Adipocyte (in vitro differentiated cells): ENCODE data around the gene BMP10.

Source experiments
- DNase-seq: peaks from one replicate; pipeline ENCODE4 v3.0.0-alpha.2; 2015; ENCODE audit warnings: low read depth
- H3K27me3 ChIP-seq: replicated peaks from 2 replicates; pipeline ENCODE4 v1.7.0; 2013; ENCODE audit warnings: mild to moderate bottlenecking, low read length, moderate library complexity; ENCODE audit not compliant: control insufficient read depth, insufficient read depth
- H3K36me3 ChIP-seq: 2 replicates; pipeline ENCODE4 v1.7.0; 2013; ENCODE audit warnings: low read length, mild to moderate bottlenecking, moderate library complexity; ENCODE audit not compliant: control insufficient read depth, insufficient read depth, severe bottlenecking
- H3K4me1 ChIP-seq: 2 replicates; pipeline ENCODE4 v1.7.0; 2013; ENCODE audit warnings: mild to moderate bottlenecking, low read length, moderate library complexity; ENCODE audit not compliant: control insufficient read depth, insufficient read depth
- H3K4me3 ChIP-seq: 2 replicates; pipeline ENCODE4 v1.7.0; 2013; ENCODE audit warnings: mild to moderate bottlenecking, low read length, moderate library complexity
- H3K9ac ChIP-seq: 2 replicates; pipeline ENCODE4 v1.7.0; 2013; ENCODE audit warnings: mild to moderate bottlenecking, low read length, moderate library complexity
- H3K9me3 ChIP-seq: 2 replicates; pipeline ENCODE4 v1.7.0; 2013; ENCODE audit warnings: mild to moderate bottlenecking, low read length, moderate library complexity; ENCODE audit not compliant: control insufficient read depth

Gene BMP10

GRCh38 chr2:68831686-68832232, 39.4 kb downstream of the BMP10 start:
- H3K9me3 ChIP-seq, result no peaks in the 10 kb centered on the region
- peak; percentile 32 for DNase-seq

DNA sequence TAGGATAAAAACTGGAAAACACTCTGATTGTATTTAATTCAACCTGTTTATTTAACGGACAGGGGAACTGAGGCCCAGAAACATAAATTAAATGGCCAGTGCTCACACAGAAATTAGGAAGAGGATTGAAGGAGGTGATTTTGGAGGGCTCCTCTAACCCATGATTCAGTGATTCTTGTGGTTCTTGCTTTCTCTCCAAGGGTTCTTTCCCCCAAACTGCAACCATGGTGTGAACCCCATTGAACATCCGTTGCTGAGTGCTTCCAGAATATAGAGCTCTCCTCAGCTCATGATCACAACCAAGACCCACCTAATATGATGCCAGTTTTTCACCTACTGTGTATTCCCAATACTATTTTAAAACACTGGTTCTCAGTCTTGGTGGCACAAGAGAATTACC, 41.4 kb downstream of the BMP10 start:
- DNase-seq, result no peak
- Histone ChIP-seq H3K9me3 (no peaks in the 10 kb centered on the region), H3K4me1 (peaks cover 41% of the 10 kb centered on the region), H3K4me3 (peak overlapping the region; percentile 33), H3K27me3 (no peaks in the 10 kb centered on the region), H3K9ac (no peak overlapping the region), H3K36me3 (no peaks in the 10 kb centered on the region)

More at GRCh38 chr2:68831686-68832232, 39.4 kb downstream of the BMP10 start:
- Histone ChIP-seq H3K9ac (no peak overlapping the region), H3K4me3 (no peak overlapping the region), H3K36me3 (no peaks in the 10 kb centered on the region), H3K27me3 (no peaks in the 10 kb centered on the region), H3K4me1 (peaks cover 41% of the 10 kb centered on the region)

DNA sequence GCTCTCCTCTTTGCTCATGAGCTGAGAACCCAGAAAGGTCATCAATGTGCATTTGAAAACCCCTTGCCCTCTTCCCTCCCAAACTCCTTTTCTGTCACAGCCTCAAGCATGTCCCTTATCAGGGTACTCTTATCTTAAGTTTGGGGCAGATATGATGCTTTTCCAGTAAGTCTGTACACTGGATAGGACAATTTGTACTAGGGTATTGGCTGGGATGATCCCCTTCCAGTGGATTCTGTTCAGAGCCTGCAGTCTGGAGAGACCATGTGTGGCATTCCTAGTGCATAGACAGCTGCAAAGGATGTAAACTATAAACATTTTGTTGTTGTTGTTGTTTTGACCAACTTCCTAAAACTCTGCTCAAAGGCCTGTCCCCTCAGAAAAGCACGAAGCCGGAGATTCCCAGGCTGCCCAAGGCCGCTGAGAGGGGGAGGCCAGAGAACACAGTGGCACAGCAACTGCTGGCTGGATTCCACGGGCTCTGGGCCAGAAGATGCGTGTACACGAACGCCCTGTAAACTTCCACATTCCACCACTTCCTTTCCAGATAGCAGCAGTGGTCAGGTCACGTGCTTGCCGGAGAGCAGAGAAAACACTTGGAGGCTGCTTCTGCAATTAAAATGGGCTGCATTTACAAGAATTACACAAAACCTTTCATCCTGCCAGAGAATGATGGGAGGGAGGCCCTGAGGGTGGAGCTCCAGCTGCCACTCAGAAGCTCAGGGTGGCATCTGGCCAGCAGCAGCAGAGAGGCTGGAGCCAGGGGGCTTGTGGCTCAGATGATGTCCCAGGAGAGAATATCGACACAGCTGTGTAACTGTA, 42.1 kb downstream of the BMP10 start:
- H3K4me1 ChIP-seq, result peaks cover 41% of the 10 kb centered on the region
- DNase-seq, result peak; percentile 93

GRCh38 chr2:68827666-68828065, 43.5 kb downstream of the BMP10 start:
- H3K9me3 ChIP-seq, result no peaks in the 10 kb centered on the region
- no peak overlapping the region for H3K4me3 ChIP-seq
- DNase-seq, result no peak
- H3K27me3 ChIP-seq, result no peaks in the 10 kb centered on the region
- H3K4me1 ChIP-seq, result peaks cover 39% of the 10 kb centered on the region
- H3K9ac ChIP-seq, result no peak overlapping the region
- no peaks in the 10 kb centered on the region for H3K36me3 ChIP-seq

More for the DNA sequence above, 42.1 kb downstream of the BMP10 start:
- H3K4me3 ChIP-seq, result peak overlapping the region; percentile 33
- H3K36me3 ChIP-seq, result no peaks in the 10 kb centered on the region
- H3K9me3 ChIP-seq, result no peaks in the 10 kb centered on the region
- H3K27me3 ChIP-seq, result no peaks in the 10 kb centered on the region
- peak overlapping the region; percentile 44 for H3K9ac ChIP-seq

DNA sequence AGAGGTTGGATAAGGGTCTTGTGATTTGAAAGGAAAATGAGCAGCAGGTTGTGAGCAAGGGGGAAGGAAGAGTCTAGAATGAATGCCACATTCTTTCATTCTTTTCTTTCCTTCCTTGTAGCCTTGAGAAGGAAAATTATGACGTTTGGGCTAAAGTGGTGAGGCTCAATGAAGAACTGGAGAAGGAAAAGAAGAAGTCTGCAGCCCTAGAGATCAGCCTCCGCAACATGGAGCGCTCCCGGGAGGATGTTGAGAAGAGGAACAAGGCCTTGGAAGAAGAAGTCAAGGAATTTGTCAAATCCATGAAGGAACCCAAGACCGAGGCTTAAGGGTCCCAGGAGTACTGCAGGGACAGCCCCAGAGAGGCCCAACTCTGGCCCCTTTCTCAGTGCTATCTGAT, 45.3 kb downstream of the BMP10 start:
- DNase-seq, result no peak
- H3K9me3 ChIP-seq, result no peaks in the 10 kb centered on the region
- no peak overlapping the region for H3K4me3 ChIP-seq
- H3K27me3 ChIP-seq, result no peaks in the 10 kb centered on the region
- H3K9ac ChIP-seq, result no peak overlapping the region
- peaks cover 22% of the 10 kb centered on the region for H3K4me1 ChIP-seq
- no peaks in the 10 kb centered on the region for H3K36me3 ChIP-seq

- no peak overlapping the region for H3K9ac ChIP-seq
- no peak for DNase-seq
- no peaks in the 10 kb centered on the region for H3K27me3 ChIP-seq
- peaks cover 13% of the 10 kb centered on the region for H3K4me1 ChIP-seq
- H3K9me3 ChIP-seq, result no peaks in the 10 kb centered on the region
- H3K4me3 ChIP-seq, result no peak overlapping the region
- H3K36me3 ChIP-seq, result no peaks in the 10 kb centered on the region
These were observed 46.4 kb downstream of the BMP10 start for GRCh38 chr2:68824831-68825230.

DNA sequence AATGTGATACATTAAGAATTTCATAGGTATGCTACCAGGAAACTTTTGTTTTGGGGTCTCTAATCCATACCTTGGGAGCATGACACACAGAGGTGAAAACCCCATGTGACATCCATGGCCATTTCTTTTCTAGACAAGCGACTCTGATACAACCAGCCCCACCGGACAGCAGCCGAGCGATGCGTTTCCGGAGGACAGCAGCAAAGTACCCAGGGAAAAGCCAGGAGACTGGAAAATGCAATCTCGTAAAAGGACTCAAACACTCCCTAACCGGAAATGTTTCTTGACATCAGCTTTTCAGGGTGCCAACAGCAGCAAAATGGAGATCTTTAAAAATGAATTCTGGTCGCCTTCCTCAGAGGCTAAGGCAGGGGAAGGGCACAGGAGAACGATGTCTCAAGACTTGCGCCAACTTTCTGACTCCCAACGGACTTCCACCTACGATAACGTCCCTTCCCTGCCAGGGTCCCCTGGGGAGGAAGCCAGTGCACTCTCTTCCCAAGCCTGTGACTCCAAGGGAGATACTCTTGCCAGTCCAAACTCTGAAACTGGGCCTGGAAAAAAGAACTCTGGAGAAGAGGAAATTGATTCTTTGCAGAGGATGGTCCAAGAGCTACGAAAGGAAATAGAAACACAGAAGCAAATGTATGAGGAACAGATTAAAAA, 48.9 kb downstream of the BMP10 start:
- DNase-seq, result no peak
- no peaks in the 10 kb centered on the region for H3K4me1 ChIP-seq
- H3K9ac ChIP-seq, result no peak overlapping the region
- H3K27me3 ChIP-seq, result no peaks in the 10 kb centered on the region
- H3K4me3 ChIP-seq, result no peak overlapping the region
- no peaks in the 10 kb centered on the region for H3K36me3 ChIP-seq
- no peaks in the 10 kb centered on the region for H3K9me3 ChIP-seq

DNA sequence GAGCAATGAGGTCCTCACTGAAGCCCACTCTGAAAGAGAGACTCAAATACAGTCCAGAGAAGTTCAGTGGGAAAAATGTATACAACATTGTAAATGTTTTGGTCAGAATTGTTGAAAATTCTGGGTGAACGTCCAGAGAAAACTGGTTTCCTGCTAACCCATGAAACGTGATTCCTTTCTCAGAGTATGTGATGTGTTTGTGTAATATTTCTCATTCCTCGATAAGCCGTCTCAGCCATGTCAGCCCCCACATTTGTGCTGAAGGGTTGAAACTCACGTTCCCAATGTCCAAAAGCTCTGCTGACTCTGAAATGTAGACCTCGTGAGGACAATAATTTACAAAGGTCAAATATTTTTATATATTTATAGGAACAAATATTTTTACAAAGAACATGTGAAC, 51.6 kb downstream of the BMP10 start:
- DNase-seq, result peak; percentile 39

DNA sequence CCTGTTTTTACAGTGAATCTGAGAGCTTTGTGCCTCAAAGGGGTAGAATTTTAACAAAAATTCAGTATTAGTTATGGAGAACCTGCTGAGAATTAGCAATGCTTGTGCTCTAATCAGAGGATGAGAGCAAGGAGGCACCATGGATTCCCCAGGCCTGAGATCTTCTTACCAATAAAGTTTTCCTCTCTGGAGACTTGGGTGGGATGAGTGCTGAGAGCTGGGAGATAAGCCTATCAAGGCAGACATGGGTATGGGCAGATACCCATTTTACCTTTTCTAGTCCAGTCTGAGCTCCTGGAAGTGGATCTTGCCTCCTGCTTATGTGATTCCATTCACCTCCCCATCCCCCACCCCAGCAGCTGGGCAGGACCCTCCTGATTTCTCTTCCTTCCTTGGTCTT, 53.9 kb downstream of the BMP10 start:
- H3K9ac ChIP-seq, result no peak overlapping the region
- no peak for DNase-seq
- H3K9me3 ChIP-seq, result no peaks in the 10 kb centered on the region
- H3K36me3 ChIP-seq, result no peaks in the 10 kb centered on the region
- no peak overlapping the region for H3K4me3 ChIP-seq
- no peaks in the 10 kb centered on the region for H3K4me1 ChIP-seq
- no peaks in the 10 kb centered on the region for H3K27me3 ChIP-seq

More for the DNA sequence above, 51.6 kb downstream of the BMP10 start:
- Histone ChIP-seq H3K9ac (no peak overlapping the region), H3K27me3 (no peaks in the 10 kb centered on the region), H3K4me1 (no peaks in the 10 kb centered on the region), H3K36me3 (no peaks in the 10 kb centered on the region), H3K4me3 (no peak overlapping the region), H3K9me3 (no peaks in the 10 kb centered on the region)
